Measurements from ENCODE around the gene NTF4.

Gene NTF4

DNA sequence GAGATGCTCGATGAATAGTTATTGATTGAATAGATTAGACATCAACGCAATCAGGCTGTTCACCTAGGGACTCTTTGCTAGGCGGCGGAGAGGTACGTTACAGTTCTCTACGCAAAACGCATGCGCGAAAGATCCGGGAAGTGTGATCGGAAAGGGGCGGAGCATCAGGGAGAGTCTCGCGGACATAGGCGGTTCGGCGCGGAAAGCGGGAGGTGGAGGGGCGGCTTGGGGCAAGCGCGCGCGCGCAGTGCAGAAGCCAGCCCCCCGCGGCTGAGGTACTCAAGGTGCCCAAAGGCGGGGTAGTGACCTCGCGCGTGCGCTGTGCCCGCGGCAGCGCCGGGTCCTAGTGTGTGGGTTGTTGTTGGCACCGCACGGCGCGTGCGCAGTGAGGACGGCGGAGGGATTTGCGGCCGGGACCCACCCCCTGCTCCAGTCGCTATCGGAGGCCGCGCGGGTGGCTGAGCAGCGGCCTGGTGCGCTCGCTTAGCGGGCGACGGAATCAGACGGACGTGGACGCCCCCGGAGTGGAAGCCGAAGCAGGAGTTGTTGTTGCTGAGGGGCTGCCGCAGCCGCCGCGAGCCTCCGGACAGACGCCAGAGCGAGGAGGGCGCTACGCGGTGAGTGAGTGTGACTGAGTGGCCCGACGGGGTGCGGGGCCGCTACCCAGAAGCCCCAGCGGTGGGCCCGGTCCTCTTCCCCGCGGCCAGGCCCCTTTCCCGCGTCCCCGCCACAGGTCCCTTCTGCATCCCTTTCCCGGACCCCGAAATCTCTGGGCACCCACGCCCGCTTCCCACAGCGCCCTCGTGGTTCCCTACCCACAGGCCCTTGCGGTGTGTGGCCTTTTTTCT, 20.6 kb upstream of the NTF4 start, which contains the start of gene SNRNP70:
Gene SNRNP70, plus strand, starts transcription at position 432 of the 848 bp plus-strand sequence. CDS start 964 bp downstream, outside the sequence.
- H3K9ac ChIP-seq (ENCODE audit: low read length) = peak within 1 kb of the TSS; percentile 92
- peak within 1 kb of the TSS; percentile 92 for H2AFZ ChIP-seq (ENCODE audit: low read depth, low read length)
- H3K4me3 ChIP-seq (ENCODE audit: low read length) = peak within 1 kb of the TSS; percentile 92
- peaks cover 50% of the 10 kb centered on the region for H3K79me2 ChIP-seq (ENCODE audit: low read length)
- peaks cover 36% of the 10 kb centered on the region for H4K20me1 ChIP-seq (ENCODE audit: insufficient read depth, low read length)
- no peak for TF ChIP-seq EZH2phosphoT487 (IDR thresholded peaks at IDR 0.05; ENCODE audit: low read depth)
- TF ChIP-seq, protein P1, sequence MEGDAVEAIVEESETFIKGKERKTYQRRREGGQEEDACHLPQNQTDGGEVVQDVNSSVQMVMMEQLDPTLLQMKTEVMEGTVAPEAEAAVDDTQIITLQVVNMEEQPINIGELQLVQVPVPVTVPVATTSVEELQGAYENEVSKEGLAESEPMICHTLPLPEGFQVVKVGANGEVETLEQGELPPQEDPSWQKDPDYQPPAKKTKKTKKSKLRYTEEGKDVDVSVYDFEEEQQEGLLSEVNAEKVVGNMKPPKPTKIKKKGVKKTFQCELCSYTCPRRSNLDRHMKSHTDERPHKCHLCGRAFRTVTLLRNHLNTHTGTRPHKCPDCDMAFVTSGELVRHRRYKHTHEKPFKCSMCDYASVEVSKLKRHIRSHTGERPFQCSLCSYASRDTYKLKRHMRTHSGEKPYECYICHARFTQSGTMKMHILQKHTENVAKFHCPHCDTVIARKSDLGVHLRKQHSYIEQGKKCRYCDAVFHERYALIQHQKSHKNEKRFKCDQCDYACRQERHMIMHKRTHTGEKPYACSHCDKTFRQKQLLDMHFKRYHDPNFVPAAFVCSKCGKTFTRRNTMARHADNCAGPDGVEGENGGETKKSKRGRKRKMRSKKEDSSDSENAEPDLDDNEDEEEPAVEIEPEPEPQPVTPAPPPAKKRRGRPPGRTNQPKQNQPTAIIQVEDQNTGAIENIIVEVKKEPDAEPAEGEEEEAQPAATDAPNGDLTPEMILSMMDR (IDR thresholded peaks at IDR 0.05; ENCODE audit: low read depth, low read length) = no peak
- peaks cover 14% of the 10 kb centered on the region for H3K4me1 ChIP-seq (ENCODE audit: low read length)
- H3K36me3 ChIP-seq (replicated peaks; ENCODE audit: low read depth, low read length) = peaks cover 33% of the 10 kb centered on the region
- H3K9me3 ChIP-seq (ENCODE audit: insufficient read depth, low read length) = no peaks in the 10 kb centered on the region
- peak within 1 kb of the TSS; percentile 95 for H3K4me2 ChIP-seq (ENCODE audit: low read length)
- H3K27me3 ChIP-seq (ENCODE audit: low read depth, low read length) = no peaks in the 10 kb centered on the region
- peak within 1 kb of the TSS; percentile 60 for H3K27ac ChIP-seq (ENCODE audit: low read length)

DNA sequence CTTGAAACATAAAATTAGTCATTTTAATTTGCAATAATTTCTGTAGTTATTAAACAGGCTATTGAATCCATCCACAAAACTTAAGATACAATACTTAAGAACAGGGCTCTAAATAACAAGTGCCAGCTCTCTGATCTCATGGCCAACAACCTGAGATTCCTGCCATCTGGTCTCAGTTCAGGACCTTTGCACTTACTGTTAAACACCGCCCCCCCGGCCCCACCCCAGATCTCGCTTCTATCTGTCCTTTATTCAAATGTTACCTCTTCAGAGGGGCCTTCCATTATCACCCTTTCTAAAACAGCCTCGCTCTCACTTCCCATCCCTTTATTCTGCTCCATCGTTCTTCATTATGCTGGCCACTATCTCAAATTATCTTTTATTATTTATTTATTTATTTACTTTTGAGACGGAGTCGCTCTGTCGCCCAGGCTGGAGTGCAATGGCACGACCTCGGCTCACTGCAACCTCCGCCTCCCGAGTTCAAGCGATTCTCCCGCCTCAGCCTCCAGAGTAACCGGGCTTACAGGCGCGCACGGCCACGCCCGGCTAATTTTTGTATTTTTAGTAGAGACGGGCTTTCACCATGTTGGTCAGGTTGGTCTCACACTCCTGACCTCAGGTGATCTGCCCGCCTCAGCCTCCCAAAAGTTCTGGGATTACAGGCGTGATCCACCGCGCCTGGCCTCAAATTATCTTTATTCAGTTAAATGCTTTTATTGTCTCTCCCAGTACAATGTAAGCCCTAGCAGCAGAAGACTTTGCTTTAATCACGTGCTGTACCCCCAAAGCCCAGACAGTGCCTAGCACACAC, 19.8 kb upstream of the NTF4 start:
- Histone ChIP-seq H3K36me3 (replicated peaks; ENCODE audit: low read depth, low read length) (peaks cover 28% of the 10 kb centered on the region), H2AFZ (ENCODE audit: low read depth, low read length) (peak overlapping the region; percentile 92), H3K4me3 (ENCODE audit: low read length) (peak overlapping the region; percentile 92), H3K4me2 (ENCODE audit: low read length) (peak overlapping the region; percentile 90), H3K27me3 (ENCODE audit: low read depth, low read length) (no peaks in the 10 kb centered on the region), H3K9me3 (ENCODE audit: insufficient read depth, low read length) (no peaks in the 10 kb centered on the region), H3K4me1 (ENCODE audit: low read length) (peaks cover 14% of the 10 kb centered on the region), H4K20me1 (ENCODE audit: insufficient read depth, low read length) (peaks cover 34% of the 10 kb centered on the region), H3K9ac (ENCODE audit: low read length) (peak overlapping the region; percentile 92), H3K27ac (ENCODE audit: low read length) (peak overlapping the region; percentile 60), H3K79me2 (ENCODE audit: low read length) (peaks cover 42% of the 10 kb centered on the region)
- no peak for TF ChIP-seq EZH2phosphoT487 (IDR thresholded peaks at IDR 0.05; ENCODE audit: low read depth)
- TF ChIP-seq, protein P1 (IDR thresholded peaks at IDR 0.05; ENCODE audit: low read depth, low read length) = no peak

DNA sequence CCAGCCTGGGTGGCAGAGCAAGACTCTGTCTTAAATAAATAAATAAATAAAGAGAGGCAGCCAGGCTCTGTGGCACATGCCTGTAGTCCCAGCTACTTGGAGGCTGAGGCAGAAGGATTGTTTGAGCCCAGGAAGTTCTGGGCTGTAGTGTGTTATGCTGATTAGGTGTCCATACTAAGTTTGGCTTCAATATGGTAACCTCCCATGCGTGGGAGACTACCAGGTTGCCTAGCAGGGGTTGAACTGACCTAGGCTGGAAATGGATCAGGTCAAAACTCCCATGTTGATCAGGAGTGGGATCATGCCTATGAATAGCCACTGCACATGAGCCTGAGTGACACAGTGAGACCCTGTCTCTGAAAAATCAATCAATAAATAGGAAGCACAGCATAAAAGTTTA, 16.7 kb upstream of the NTF4 start:
- no peak for TF ChIP-seq EZH2phosphoT487 (IDR thresholded peaks at IDR 0.05; ENCODE audit: low read depth)
- TF ChIP-seq, protein P1 (IDR thresholded peaks at IDR 0.05; ENCODE audit: low read depth, low read length) = no peak
- H3K9me3 ChIP-seq (ENCODE audit: insufficient read depth, low read length) = no peaks in the 10 kb centered on the region
- no peak overlapping the region for H2AFZ ChIP-seq (ENCODE audit: low read depth, low read length)
- no peak overlapping the region for H3K4me3 ChIP-seq (ENCODE audit: low read length)
- H3K27me3 ChIP-seq (ENCODE audit: low read depth, low read length) = no peaks in the 10 kb centered on the region
- no peak overlapping the region for H3K27ac ChIP-seq (ENCODE audit: low read length)
- no peak overlapping the region for H3K9ac ChIP-seq (ENCODE audit: low read length)
- H3K4me1 ChIP-seq (ENCODE audit: low read length) = peaks cover 2% of the 10 kb centered on the region
- H4K20me1 ChIP-seq (ENCODE audit: insufficient read depth, low read length) = peaks cover 7% of the 10 kb centered on the region
- H3K36me3 ChIP-seq (replicated peaks; ENCODE audit: low read depth, low read length) = peaks cover 6% of the 10 kb centered on the region
- H3K4me2 ChIP-seq (ENCODE audit: low read length) = no peak overlapping the region
- peaks cover 11% of the 10 kb centered on the region for H3K79me2 ChIP-seq (ENCODE audit: low read length)

DNA sequence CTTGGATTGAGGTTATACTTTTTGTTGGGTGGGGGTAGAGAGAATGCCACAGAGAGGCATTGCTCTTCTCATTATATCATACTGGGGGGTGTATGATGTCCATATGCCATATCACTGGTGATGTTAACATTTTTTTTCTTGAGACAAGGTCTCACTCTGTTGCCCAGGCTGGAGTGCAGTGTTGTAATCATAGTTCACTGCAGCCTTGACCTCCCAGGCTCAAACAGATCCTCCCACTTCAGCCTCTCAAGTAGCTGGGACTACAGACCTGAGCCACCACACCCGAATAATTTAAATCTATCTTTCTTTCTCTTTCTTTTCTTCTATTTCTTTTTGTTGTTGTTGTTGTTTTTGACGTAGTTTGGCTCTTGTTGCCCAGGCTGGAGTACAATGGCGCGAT, 15.8 kb upstream of the NTF4 start:
- TF ChIP-seq, protein P1 (IDR thresholded peaks at IDR 0.05; ENCODE audit: low read depth, low read length) = no peak
- TF ChIP-seq EZH2phosphoT487 (IDR thresholded peaks at IDR 0.05; ENCODE audit: low read depth) = no peak

More for the DNA sequence above, 15.8 kb upstream of the NTF4 start:
- Histone ChIP-seq H3K36me3 (replicated peaks; ENCODE audit: low read depth, low read length) (no peaks in the 10 kb centered on the region), H2AFZ (ENCODE audit: low read depth, low read length) (no peak overlapping the region), H3K4me1 (ENCODE audit: low read length) (no peaks in the 10 kb centered on the region), H3K79me2 (ENCODE audit: low read length) (peaks cover 2% of the 10 kb centered on the region), H3K27me3 (ENCODE audit: low read depth, low read length) (no peaks in the 10 kb centered on the region), H4K20me1 (ENCODE audit: insufficient read depth, low read length) (no peaks in the 10 kb centered on the region), H3K9me3 (ENCODE audit: insufficient read depth, low read length) (no peaks in the 10 kb centered on the region), H3K4me3 (ENCODE audit: low read length) (no peak overlapping the region), H3K27ac (ENCODE audit: low read length) (no peak overlapping the region), H3K9ac (ENCODE audit: low read length) (no peak overlapping the region), H3K4me2 (ENCODE audit: low read length) (no peak overlapping the region)
